ENCODE data around the gene RASSF4. TPM values are rescaled to one million over a fixed set of nuclear protein-coding genes. Genes with fewer than 3 reads are reported as not detected.

RASSF4 gene
- total RNA-seq, 2 experiments from 2014 or later = 3.0 to 3.1 TPM

DNA sequence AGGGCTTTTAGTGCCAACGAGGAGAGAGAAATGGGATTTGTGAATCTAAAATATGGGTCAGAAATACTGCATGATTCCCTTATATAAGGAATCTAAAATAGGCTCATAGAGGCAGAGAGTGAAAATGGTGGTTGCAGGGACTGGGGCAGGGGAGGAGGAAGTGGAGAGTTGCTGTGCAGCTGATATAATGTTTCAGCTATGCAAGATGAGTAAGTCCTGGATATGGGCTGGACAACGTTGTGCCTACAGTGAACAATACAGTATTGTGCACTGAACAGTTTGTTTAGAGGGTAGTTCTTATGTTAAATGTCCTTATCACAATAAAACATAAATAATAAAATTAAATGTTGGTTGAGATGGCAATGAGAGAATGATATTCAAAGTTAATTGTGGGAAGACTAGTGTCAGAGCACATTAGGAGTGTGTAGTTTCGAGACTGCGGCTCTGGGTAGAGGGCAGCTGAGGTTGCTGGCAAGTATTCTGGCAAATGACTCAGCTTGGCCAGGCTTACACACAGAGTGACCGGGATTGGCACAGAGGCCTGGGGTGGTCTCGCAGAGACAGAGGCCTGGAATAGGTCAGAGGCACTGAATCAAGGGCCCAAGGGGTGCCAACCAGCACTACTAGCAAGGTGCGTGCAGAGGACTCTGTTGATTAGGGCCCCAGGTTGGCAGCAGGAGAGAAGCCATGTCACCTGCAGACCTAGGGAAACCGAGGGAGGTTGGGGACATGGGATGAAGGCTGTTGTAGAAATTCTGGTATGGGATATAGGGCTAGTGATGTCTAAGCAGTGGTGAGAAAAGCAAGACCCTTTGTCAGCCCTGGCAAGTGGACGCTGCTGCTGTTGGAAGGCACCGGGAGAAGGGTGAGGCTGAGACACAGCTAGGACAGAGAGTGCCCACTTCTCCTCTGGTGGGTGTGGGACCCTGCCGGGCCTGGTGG is 21.8 kb downstream of the RASSF4 start:
- ATAC-seq (ENCODE audit: low read depth) = no peak
- H3K27ac Mint-ChIP-seq = peak overlapping the region; percentile 25

DNA sequence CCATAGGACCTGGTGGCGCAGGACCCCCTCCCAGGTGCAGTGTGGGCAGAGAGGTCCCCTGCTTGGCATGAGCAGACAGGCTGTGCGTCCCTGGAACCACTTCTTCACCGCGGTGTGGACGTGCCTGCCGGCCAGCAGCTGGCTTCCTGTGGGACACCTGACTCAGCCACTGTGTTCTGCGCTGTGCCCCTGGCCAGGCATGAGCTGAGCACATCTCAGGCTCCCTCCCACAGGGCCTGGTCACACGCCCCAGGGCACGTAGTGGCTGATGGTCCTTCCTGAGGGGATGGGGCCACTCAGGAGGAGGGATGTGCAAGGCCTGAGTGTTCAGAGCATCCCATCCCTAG is 22.5 kb downstream of the RASSF4 start:
- H3K4me3 Mint-ChIP-seq = no peak overlapping the region
- ATAC-seq (ENCODE audit: low read depth) = no peak
- no peak for DNase-seq
- POLR2A ChIA-PET = no interaction called here
- H3K27ac Mint-ChIP-seq = no peak overlapping the region
- peaks cover 8% of the 10 kb centered on the region for H3K4me1 Mint-ChIP-seq
- no peaks in the 10 kb centered on the region for H3K9me3 Mint-ChIP-seq
- peaks cover 1% of the 10 kb centered on the region for H3K27me3 Mint-ChIP-seq
- no peaks in the 10 kb centered on the region for H3K36me3 Mint-ChIP-seq

More for the DNA sequence above, 21.8 kb downstream of the RASSF4 start:
- Mint-ChIP-seq H3K4me1 (peaks cover 5% of the 10 kb centered on the region), H3K9me3 (no peaks in the 10 kb centered on the region), H3K4me3 (no peak overlapping the region), H3K27me3 (peaks cover 1% of the 10 kb centered on the region), H3K36me3 (no peaks in the 10 kb centered on the region)
- no peak for DNase-seq
- POLR2A ChIA-PET = interaction anchor here (1.0 kb wide), 1 partner anchor 19 kb away, joined by 3 read pairs; no protein-coding TSS in a partner anchor

DNA sequence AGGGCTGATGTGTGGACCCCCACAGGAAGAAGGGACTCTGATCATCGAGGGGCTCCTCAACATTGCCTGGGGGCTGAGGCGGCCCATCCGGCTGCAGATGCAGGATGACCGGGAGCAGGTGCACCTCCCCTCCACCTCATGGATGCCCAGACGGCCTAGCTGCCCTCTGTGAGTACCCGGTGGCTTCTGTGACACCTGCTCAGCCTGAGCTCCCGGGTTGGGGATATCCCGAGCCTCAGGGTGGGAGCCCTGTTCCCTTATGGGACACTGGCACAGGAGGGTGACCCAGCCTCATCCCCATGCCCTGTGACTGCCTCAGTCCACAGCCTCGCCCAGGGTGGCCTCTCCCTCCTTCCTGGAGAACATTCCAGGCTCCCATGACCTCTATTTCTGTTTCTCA is 22.9 kb downstream of the RASSF4 start:
- Mint-ChIP-seq H3K9me3 (no peaks in the 10 kb centered on the region), H3K27ac (no peak overlapping the region), H3K36me3 (no peaks in the 10 kb centered on the region), H3K27me3 (peaks cover 1% of the 10 kb centered on the region), H3K4me1 (peaks cover 8% of the 10 kb centered on the region), H3K4me3 (no peak overlapping the region)
- ATAC-seq (ENCODE audit: low read depth) (no peak), DNase-seq (no peak)
- POLR2A ChIA-PET = no interaction called here

DNA sequence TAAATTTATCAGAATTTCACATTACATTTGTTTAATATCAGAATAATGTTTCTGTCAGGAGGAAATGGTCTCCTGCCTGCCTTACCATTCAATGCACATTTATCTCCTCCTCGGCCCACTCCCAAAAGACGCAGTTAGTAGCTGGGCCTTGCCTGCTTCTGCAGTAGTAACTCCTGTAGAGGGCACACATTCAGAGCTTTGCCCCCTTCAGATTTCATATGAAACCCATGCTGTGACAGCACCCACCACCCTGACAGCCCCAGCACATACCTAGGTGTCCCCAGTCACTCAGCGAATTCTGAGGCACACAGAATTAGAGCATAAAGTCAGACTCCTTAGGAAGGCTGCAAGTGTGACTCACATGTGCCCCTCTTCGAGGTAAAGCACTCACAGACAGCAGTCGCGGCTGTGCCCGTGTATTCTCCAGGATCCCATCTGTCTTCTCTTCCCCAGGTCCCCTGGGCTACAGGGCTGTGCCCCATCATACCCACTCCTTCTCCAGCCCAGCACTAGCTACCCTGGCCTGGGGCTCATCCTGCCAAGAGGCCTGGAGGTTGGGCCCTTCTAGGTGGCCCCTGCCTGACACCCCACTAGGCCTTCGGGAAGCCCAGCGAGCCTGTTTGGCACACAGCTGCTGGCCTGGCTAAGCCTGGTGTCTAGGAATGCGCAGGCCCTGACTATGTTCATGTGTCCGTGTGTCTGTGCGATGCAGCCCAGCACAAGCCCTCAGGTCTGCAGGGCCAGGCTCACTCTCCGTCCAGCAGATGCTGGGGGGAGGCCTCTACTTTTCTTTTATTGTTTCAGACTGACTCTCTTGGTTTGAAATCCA is 23.7 kb downstream of the RASSF4 start:
- H3K4me1 Mint-ChIP-seq = peaks cover 8% of the 10 kb centered on the region
- H3K27ac Mint-ChIP-seq = no peak overlapping the region
- H3K9me3 Mint-ChIP-seq = no peaks in the 10 kb centered on the region
- H3K4me3 Mint-ChIP-seq = no peak overlapping the region
- H3K27me3 Mint-ChIP-seq = peaks cover 1% of the 10 kb centered on the region
- no peak for DNase-seq
- no peaks in the 10 kb centered on the region for H3K36me3 Mint-ChIP-seq
- POLR2A ChIA-PET = no interaction called here
- ATAC-seq (ENCODE audit: low read depth) = no peak

DNA sequence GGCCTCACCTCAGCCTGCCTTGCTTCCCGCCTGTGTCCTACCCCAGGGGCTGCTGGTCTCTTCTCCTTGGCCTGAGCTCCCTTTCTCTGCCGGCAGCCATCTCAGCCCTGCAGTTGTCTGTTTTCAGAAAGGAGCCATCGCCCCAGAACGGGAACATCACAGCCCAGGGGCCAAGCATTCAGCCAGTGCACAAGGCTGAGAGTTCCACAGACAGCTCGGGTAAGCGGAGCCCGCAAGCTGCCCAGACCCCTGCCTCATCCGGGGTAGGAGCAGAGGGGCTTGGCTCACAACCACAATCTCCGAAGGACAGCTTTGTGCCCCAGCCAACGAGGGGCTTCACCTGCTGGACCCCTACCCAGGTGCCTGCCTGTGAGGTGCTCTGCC is 24.3 kb downstream of the RASSF4 start:
- H3K27ac Mint-ChIP-seq = no peak overlapping the region
- no peaks in the 10 kb centered on the region for H3K9me3 Mint-ChIP-seq
- POLR2A ChIA-PET = no interaction called here
- H3K4me1 Mint-ChIP-seq = peaks cover 8% of the 10 kb centered on the region
- H3K4me3 Mint-ChIP-seq = no peak overlapping the region
- no peaks in the 10 kb centered on the region for H3K36me3 Mint-ChIP-seq
- ATAC-seq (ENCODE audit: low read depth) (no peak), DNase-seq (no peak)
- peaks cover 1% of the 10 kb centered on the region for H3K27me3 Mint-ChIP-seq

DNA sequence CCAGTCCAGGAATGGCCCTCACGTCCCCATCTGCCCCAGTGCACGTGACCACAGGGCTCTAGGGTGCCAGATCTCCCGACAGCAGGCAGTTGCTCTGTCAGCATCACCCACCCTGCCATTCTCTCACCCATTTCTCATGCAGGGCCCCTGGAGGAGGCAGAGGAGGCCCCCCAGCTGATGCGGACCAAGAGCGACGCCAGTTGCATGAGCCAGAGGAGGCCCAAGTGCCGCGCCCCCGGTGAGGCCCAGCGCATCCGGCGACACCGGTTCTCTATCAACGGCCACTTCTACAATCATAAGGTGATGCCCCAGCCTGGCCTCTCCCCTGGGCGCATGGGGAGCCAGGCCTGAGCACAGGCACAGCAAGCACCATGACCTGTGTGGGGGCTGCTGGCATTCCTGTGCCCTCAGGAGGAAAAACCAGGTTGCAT is 25.1 kb downstream of the RASSF4 start:
- Mint-ChIP-seq H3K9me3 (no peaks in the 10 kb centered on the region), H3K4me3 (no peak overlapping the region), H3K27me3 (peaks cover 3% of the 10 kb centered on the region), H3K4me1 (peaks cover 8% of the 10 kb centered on the region), H3K27ac (no peak overlapping the region), H3K36me3 (no peaks in the 10 kb centered on the region)
- ATAC-seq (ENCODE audit: low read depth) = no peak
- no peak for DNase-seq
- POLR2A ChIA-PET = no interaction called here

DNA sequence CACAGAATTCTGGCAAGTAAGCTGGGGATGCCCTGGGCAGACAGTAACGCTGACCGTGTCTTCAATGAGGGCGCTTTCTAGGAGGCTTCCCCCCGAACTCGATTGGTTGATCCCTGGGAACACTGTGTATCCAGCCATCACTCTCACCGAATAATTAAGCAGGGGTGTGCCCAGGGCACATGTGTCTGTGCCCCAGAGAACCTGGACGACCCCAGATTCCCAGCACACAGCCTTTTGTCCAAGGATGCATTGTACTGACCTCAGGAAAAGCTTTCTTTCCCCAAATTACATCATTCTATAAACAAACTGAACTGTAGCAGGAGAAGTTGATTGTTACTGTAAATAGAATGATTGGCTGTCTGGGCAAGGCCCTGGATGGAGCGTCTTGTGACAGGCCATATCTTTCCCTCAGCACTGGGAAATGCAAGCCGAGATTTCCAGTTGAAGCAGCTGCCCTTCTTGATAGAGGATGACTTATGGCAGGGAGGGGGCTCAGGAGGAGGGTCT is 25.6 kb downstream of the RASSF4 start:
- no peak for ATAC-seq (ENCODE audit: low read depth)
- DNase-seq = no peak
- Mint-ChIP-seq H3K27me3 (peaks cover 3% of the 10 kb centered on the region), H3K4me3 (no peak overlapping the region), H3K9me3 (no peaks in the 10 kb centered on the region), H3K4me1 (peaks cover 8% of the 10 kb centered on the region), H3K36me3 (no peaks in the 10 kb centered on the region), H3K27ac (no peak overlapping the region)
- POLR2A ChIA-PET = no interaction called here

DNA sequence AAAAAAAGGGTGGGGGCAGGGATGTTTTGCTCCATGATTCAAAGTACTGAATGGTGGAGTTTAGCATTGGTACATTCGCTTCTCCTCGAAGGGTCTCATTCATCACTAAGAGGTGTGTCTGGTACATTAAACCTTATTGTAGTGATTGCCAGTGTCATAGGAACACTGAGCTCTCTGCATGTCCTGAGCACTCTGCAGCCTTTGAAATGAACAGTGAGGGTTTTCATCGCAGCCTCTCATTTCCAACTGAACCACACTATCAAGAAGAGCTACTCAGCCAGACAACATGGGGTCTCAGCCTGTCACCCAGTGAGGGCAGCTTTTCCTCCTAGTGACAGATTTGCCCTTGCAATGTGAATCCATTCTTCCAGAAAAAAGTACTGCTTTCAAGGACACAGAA is 26.6 kb downstream of the RASSF4 start:
- Mint-ChIP-seq H3K36me3 (no peaks in the 10 kb centered on the region), H3K9me3 (no peaks in the 10 kb centered on the region), H3K27me3 (peaks cover 3% of the 10 kb centered on the region), H3K4me1 (peaks cover 5% of the 10 kb centered on the region), H3K27ac (no peak overlapping the region), H3K4me3 (no peak overlapping the region)
- DNase-seq (no peak), ATAC-seq (ENCODE audit: low read depth) (no peak)
- POLR2A ChIA-PET = no interaction called here

DNA sequence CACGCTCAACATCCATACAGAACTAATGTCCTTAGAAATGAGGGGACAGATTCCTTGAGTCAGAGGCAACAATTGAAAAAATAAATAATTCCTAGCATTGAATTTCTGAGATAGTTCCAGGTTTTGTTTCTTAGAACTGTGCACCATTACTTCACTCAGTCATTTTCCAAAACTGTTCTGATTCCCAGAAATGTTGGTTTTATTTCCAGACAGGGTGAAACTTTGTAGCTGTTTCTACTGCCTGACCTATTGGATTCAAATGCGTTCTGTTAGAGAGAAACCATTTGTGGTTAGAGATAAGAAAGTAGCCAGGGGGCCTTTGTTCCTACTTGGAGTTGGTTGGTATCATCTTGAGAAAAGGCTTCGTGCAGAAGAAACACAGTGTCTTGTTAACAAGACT is 27.1 kb downstream of the RASSF4 start:
- DNase-seq (no peak), ATAC-seq (ENCODE audit: low read depth) (no peak)
- Mint-ChIP-seq H3K4me1 (peaks cover 4% of the 10 kb centered on the region), H3K27ac (no peak overlapping the region), H3K4me3 (no peak overlapping the region), H3K27me3 (peaks cover 3% of the 10 kb centered on the region), H3K9me3 (no peaks in the 10 kb centered on the region), H3K36me3 (no peaks in the 10 kb centered on the region)
- POLR2A ChIA-PET = no interaction called here

DNA sequence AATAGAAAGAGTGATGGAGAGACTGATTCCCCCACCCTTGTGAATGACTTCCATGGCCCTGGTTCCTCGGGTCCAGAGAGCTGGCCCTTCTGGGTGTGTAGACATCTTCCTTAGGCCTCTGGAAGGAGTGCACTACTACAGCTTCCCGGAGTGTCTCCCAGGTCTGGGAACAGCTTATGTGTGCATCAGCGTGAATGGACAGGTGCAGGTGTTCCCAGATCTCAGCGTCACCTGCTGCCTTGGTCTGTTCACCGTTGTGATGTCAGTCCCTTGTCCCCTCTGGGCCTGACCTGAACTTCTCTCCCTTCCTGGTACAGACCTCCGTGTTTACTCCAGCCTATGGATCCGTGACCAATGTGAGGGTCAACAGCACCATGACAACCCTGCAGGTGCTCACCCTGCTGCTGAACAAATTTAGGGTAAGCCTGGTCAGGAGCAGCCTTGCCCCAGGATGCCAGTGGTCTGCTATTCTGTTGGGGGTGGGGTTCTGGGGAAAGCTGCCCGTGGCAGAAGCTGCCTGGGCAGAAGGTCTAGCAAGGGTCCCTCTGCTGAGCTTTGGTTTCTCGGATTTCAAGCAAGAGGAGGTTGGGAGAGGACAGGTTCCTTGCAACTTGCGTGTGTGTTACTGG is 29.5 kb downstream of the RASSF4 start:
- POLR2A ChIA-PET = no interaction called here
- Mint-ChIP-seq H3K4me3 (no peak overlapping the region), H3K27me3 (peaks cover 3% of the 10 kb centered on the region), H3K9me3 (no peaks in the 10 kb centered on the region), H3K4me1 (peaks cover 4% of the 10 kb centered on the region), H3K36me3 (no peaks in the 10 kb centered on the region), H3K27ac (no peak overlapping the region)
- DNase-seq = no peak
- ATAC-seq (ENCODE audit: low read depth) = no peak

DNA sequence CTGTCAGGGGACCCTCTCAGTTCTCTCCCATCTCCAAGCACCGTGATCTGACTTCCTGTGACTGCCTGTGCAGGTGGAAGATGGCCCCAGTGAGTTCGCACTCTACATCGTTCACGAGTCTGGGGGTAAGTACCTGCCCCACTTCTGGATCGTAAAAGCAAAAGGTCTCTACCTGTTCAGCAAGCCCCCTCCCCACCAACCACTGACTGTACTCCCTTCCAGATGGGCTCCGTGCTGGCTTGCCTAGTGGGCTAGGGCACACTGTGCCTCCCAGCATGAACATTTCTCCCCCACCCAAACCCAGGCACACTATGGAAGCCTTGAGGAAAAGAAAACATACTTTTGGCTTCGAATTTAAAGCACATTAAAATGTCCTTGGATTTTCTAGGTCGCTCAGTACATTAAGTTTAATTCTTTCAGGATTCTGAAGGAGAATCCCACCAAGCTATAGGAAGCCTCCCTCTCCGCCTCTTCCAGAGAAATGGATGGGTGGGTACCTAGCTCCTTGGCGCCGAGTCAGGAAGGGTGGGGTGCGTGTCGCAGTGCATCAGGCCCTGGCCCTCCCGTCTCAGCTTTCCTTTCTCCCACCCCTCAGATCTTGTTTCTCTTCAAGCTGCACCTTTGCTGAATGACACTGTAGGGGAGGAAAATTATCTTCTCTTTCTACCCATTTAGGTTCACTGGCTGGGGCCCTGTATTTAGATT is 30.1 kb downstream of the RASSF4 start:
- H3K4me3 Mint-ChIP-seq = no peak overlapping the region
- no peak for ATAC-seq (ENCODE audit: low read depth)
- H3K27ac Mint-ChIP-seq = no peak overlapping the region
- no peaks in the 10 kb centered on the region for H3K9me3 Mint-ChIP-seq
- POLR2A ChIA-PET = no interaction called here
- peaks cover 3% of the 10 kb centered on the region for H3K27me3 Mint-ChIP-seq
- peaks cover 6% of the 10 kb centered on the region for H3K4me1 Mint-ChIP-seq
- H3K36me3 Mint-ChIP-seq = no peaks in the 10 kb centered on the region
- DNase-seq = no peak

DNA sequence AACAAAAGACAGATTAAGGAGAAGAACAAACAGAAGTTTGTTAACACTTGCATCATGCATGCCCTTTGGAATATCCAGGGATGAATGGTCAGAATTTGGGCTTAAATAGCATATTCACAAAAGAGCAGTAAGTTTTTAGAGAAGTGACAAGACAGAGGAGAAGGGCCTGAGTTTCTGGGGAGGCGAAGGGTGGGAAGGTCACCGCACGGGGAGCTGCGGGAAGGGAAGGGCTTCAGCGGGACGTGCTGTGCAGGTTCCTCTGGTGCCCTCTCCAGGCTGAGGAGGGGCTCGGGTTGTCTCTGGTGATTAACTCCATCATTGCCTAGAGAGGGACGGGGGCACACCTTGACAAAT is 30.7 kb downstream of the RASSF4 start:
- DNase-seq (no peak), ATAC-seq (ENCODE audit: low read depth) (no peak)
- Mint-ChIP-seq H3K4me3 (no peak overlapping the region), H3K36me3 (no peaks in the 10 kb centered on the region), H3K27ac (no peak overlapping the region), H3K4me1 (peaks cover 11% of the 10 kb centered on the region), H3K27me3 (peaks cover 2% of the 10 kb centered on the region), H3K9me3 (no peaks in the 10 kb centered on the region)
- POLR2A ChIA-PET = no interaction called here

DNA sequence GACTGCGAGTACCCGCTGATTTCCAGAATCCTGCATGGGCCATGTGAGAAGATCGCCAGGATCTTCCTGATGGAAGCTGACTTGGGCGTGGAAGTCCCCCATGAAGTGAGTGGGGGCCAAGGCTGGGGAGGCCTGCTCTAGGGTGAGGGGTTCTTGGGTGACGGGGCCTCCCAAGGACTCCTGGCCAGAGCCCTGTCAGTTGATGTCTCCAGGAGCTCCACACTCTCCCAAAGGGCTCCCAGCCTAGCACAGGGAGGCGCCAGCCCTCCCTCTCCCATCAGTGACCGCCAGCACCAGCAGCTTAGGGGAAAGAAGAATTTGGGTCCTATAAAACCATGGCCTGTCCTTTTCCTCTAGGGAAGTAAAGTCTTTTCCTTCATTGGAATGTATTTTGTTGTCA is 31.4 kb downstream of the RASSF4 start:
- Mint-ChIP-seq H3K4me3 (no peak overlapping the region), H3K27me3 (peaks cover 2% of the 10 kb centered on the region), H3K36me3 (no peaks in the 10 kb centered on the region), H3K9me3 (no peaks in the 10 kb centered on the region), H3K4me1 (peaks cover 18% of the 10 kb centered on the region), H3K27ac (no peak overlapping the region)
- no peak for DNase-seq
- no peak for ATAC-seq (ENCODE audit: low read depth)
- POLR2A ChIA-PET = no interaction called here

All from activated naive CD8-positive, alpha-beta T cell treated with anti-CD3 and anti-CD28 coated beads, Interleukin-2, amount 10 ng/mL, durations not matched to agents 7 days and 5 days (primary cell).